ENCODE measurements around the gene RNF40. TPM values are rescaled to one million over a fixed set of nuclear protein-coding genes. Genes with fewer than 3 reads are reported as not detected.

RNF40 gene
- total and polyA plus RNA-seq, 2 of the 8 experiments (the other 6 are each of a cell fraction or from before 2014, with no cell fraction given), result 38.5 to 68.7 TPM

DNA sequence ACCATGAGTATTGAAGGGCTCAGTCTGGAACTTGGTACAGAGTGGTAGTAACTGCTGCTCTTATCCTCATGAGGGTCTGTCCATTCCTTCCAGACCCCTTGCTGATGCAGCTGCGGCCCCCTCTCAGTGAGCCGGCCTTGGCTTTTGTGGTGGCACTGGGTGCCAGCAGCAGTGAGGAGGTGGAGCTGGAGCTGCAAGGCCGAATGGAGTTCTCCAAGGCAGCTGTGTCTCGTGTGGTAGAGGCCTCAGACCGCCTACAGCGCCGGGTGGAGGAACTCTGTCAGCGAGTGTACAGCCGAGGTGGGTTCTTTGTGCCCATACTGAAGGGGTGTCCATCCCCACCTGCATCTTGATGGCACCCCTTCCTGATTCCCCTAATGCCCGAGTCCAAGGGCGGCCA lies 2.0 kb downstream of the RNF40 start:
- Histone ChIP-seq H3K9me3 (ENCODE audit: insufficient read depth in 2 of 2, low read depth in 1 of 2, low read length in 1 of 2) (no peaks in the 10 kb centered on the region), H3K79me1 (ENCODE audit: low read depth, low read length) (peaks cover 3% of the 10 kb centered on the region; the same call in 1 of the 2 replicates), H4K8ac (ENCODE audit: extremely low read depth, insufficient read depth, low read length) (no peak overlapping the region), H3K4ac (replicated peaks; ENCODE audit: insufficient read length, low read depth, low read length) (no peak overlapping the region), H3K18ac (ENCODE audit: extremely low read depth, low read length) (no peak overlapping the region), H2BK120ac (replicated peaks; ENCODE audit: low read depth, low read length) (no peak overlapping the region), H3K4me2 (ENCODE audit: insufficient read depth in 1 of 2, low read depth in 2 of 2, low read length in 2 of 2) (no peak overlapping the region; a peak in 1 of 4 replicates), H2AFZ (ENCODE audit: low read length) (no peak overlapping the region), H2AK5ac (ENCODE audit: low read depth, low read length) (no peak overlapping the region), H3K27me3 (replicated peaks in 1 of 4; ENCODE audit: control insufficient read depth in 3 of 4, extremely low read depth in 1 of 4, insufficient read depth in 3 of 4, low read length in 3 of 4) (no peaks in the 10 kb centered on the region; a peak in 1 of 7 replicates), H2BK15ac (ENCODE audit: low read length) (no peak overlapping the region), H3K23me2 (ENCODE audit: low read depth, low read length) (peaks cover 14% of the 10 kb centered on the region), H3K27ac (ENCODE audit: low read depth, low read length) (no peak overlapping the region), H2BK12ac (ENCODE audit: low read depth, low read length) (no peak overlapping the region), H3K23ac (ENCODE audit: insufficient read length) (no peak overlapping the region), H3K14ac (ENCODE audit: insufficient read length) (no peak overlapping the region), H4K91ac (replicated peaks; ENCODE audit: insufficient read length, low read length) (no peak overlapping the region), H3K4me3 (ENCODE audit: extremely low read depth in 1 of 4, insufficient read depth in 2 of 4, low read depth in 3 of 4, low read length in 4 of 4) (no peak overlapping the region), H2BK20ac (ENCODE audit: low read length) (no peak overlapping the region), H3K79me2 (ENCODE audit: control insufficient read depth in 1 of 2, insufficient read depth in 2 of 2, low read length in 2 of 2) (peaks cover 4 to 20% of the 10 kb centered on the region in 2 experiments; a peak in 2 of 4 replicates), H3K36me3 (ENCODE audit: control insufficient read depth in 2 of 4, insufficient read depth in 4 of 4, low read length in 3 of 4) (peaks cover 36 to 61% (median 51%) of the 10 kb centered on the region in 4 experiments), H3K9ac (replicated peaks in 1 of 4; ENCODE audit: extremely low read depth in 1 of 4, low read depth in 3 of 4, low read length in 3 of 4) (no peak overlapping the region), H3K56ac (replicated peaks; ENCODE audit: insufficient read length, low read depth, low read length) (no peak overlapping the region), H3K4me1 (replicated peaks in 1 of 4; ENCODE audit: control insufficient read depth in 3 of 4, insufficient read depth in 4 of 4, low read length in 3 of 4) (peaks cover 0 to 11% (median 2%) of the 10 kb centered on the region in 4 experiments; a peak in 4 of 7 replicates), H4K20me1 (replicated peaks in 1 of 2; ENCODE audit: control insufficient read depth in 1 of 2, insufficient read depth in 2 of 2, low read length in 2 of 2) (peaks cover 7 to 11% of the 10 kb centered on the region in 2 experiments), H2BK5ac (ENCODE audit: low read depth, low read length) (no peak overlapping the region), H4K5ac (ENCODE audit: insufficient read length, low read depth, low read length) (no peak overlapping the region)
- DNase-seq (ENCODE audit: low read depth in 1 of 2, low spot score in 2 of 2), result no peak
- POLR2A ChIA-PET (ENCODE audit: partially characterized antibody), result interaction anchor here (1.0 to 9.0 kb wide), 4 partner anchors 11 to 41 kb away, joined by 3 to 92 read pairs (median 38); partner anchors contain the start of gene PHKG2
- no peak for FAIRE-seq
- WGBS, 2 experiments (ENCODE audit: extremely low coverage in 1 of 2, insufficient coverage in 1 of 2, insufficient read length in 1 of 2, insufficient replicate concordance in 2 of 2, low coverage in 1 of 2, low lambda C conversion rate in 2 of 2, missing lambda C conversion rate in 1 of 2), result 95% methylated on average over 11 of the region's 11 CpGs; no CpG with 5 or more reads in 1 of the 2 experiments
- CTCF ChIA-PET (ENCODE audit: partially characterized antibody), result interaction anchor here (1.8 kb wide), 1 partner anchor 14 kb away, joined by 7 read pairs; no protein-coding TSS in a partner anchor
- TF ChIP-seq, protein P1, sequence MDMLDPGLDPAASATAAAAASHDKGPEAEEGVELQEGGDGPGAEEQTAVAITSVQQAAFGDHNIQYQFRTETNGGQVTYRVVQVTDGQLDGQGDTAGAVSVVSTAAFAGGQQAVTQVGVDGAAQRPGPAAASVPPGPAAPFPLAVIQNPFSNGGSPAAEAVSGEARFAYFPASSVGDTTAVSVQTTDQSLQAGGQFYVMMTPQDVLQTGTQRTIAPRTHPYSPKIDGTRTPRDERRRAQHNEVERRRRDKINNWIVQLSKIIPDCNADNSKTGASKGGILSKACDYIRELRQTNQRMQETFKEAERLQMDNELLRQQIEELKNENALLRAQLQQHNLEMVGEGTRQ (IDR thresholded peaks at IDR 0.05; ENCODE audit: low read length), result no peak
- no peak for TF ChIP-seq CBX8 (IDR thresholded peaks at IDR 0.05; ENCODE audit: borderline replicate concordance, low read depth, low read length)
- no peak for TF ChIP-seq GTF2F1 (IDR thresholded peaks at IDR 0.05; ENCODE audit: borderline replicate concordance, low read depth, low read length)
- TF ChIP-seq SUZ12 (IDR thresholded peaks at IDR 0.05; ENCODE audit: low read length), result no peak
- no peak for TF ChIP-seq GABPA (IDR thresholded peaks at IDR 0.05; ENCODE audit: borderline replicate concordance, insufficient read depth, low read length)
- no peak for TF ChIP-seq SP2 (IDR thresholded peaks at IDR 0.05; ENCODE audit: low read length)
- TF ChIP-seq SRF (IDR thresholded peaks at IDR 0.05; ENCODE audit: low read depth, low read length), result no peak
- TF ChIP-seq CEBPB (IDR thresholded peaks at IDR 0.05; ENCODE audit: low read depth, low read length), result no peak
- TF ChIP-seq ZNF274 (IDR thresholded peaks at IDR 0.05; ENCODE audit: borderline replicate concordance, extremely low read depth, low read length), result no peak
- no peak for TF ChIP-seq HDAC6 (IDR thresholded peaks at IDR 0.05; ENCODE audit: low read depth, low read length)
- TF ChIP-seq, protein P2, sequence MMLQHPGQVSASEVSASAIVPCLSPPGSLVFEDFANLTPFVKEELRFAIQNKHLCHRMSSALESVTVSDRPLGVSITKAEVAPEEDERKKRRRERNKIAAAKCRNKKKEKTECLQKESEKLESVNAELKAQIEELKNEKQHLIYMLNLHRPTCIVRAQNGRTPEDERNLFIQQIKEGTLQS (IDR thresholded peaks at IDR 0.05; ENCODE audit: insufficient read depth, low read depth, low read length), result no peak
- TF ChIP-seq TAF7 (optimal IDR thresholded peaks at IDR 0.05; ENCODE audit: borderline replicate concordance, low read depth, low read length), result no peak
- TF ChIP-seq BACH1 (IDR thresholded peaks at IDR 0.05; ENCODE audit: low read length), result no peak

Measured in H1 (cell line).